HTERT RPE-1 (cell line): ENCODE measurements around the gene AKR1C2.
"Not testable (repeated sequence)": the region's sequence is repeated elsewhere in the genome, so short reads cannot be mapped to it uniquely, and the experiment has no call there.

ENCODE experiments used
- in situ Hi-C: fragments of 300-500 bp; cut with MboI; formaldehyde crosslinking; loops from 4 replicates; pipeline ENCODE4 v1.14.3; 2020; ENCODE audit warnings: low sequenced_read_pairs

The AKR1C2 gene

GRCh38 chr10:5003127-5004029 lies at the start of gene AKR1C2:
TSS of gene AKR1C2 (minus strand) at chr10:5003857. CDS start at chr10:5003835, 22 bp downstream.
- in situ Hi-C loops, result not testable (repeated sequence)

GRCh38 chr10:5052951-5053500 lies 49.4 kb upstream of the AKR1C2 start:
- in situ Hi-C loops, result not testable (repeated sequence)

GRCh38 chr10:5047912-5048628 lies 44.4 kb upstream of the AKR1C2 start:
- in situ Hi-C loops, result no loop called here

- in situ Hi-C loops, result not testable (repeated sequence)
Measured at GRCh38 chr10:5047055-5047454, 43.4 kb upstream of the AKR1C2 start.

GRCh38 chr10:5046410-5046809 lies 42.8 kb upstream of the AKR1C2 start:
- in situ Hi-C loops, result no loop called here

GRCh38 chr10:5045095-5045494 lies 41.4 kb upstream of the AKR1C2 start:
- in situ Hi-C loops, result no loop called here

GRCh38 chr10:5043716-5044115 lies 40.1 kb upstream of the AKR1C2 start:
- in situ Hi-C loops, result no loop called here

GRCh38 chr10:5042922-5043321 lies 39.3 kb upstream of the AKR1C2 start:
- in situ Hi-C loops, result no loop called here

GRCh38 chr10:5041471-5042023 lies 37.9 kb upstream of the AKR1C2 start:
- in situ Hi-C loops, result no loop called here

- in situ Hi-C loops, result no loop called here
Measured at GRCh38 chr10:5040781-5041470, 37.3 kb upstream of the AKR1C2 start.

- in situ Hi-C loops, result no loop called here
Measured at GRCh38 chr10:5040010-5040673, 36.5 kb upstream of the AKR1C2 start.

- in situ Hi-C loops, result no loop called here
Measured at GRCh38 chr10:5038733-5039132, 35.1 kb upstream of the AKR1C2 start.

GRCh38 chr10:5038101-5038500 lies 34.4 kb upstream of the AKR1C2 start:
- in situ Hi-C loops, result no loop called here

GRCh38 chr10:5036511-5036910 lies 32.9 kb upstream of the AKR1C2 start:
- in situ Hi-C loops, result no loop called here

- in situ Hi-C loops, result no loop called here
Measured at GRCh38 chr10:5035356-5035755, 31.7 kb upstream of the AKR1C2 start.

- in situ Hi-C loops, result no loop called here
Measured at GRCh38 chr10:5034588-5034987, 30.9 kb upstream of the AKR1C2 start.

- in situ Hi-C loops, result no loop called here
Measured at GRCh38 chr10:5033061-5033778, 29.6 kb upstream of the AKR1C2 start.

GRCh38 chr10:5032444-5032843 lies 28.8 kb upstream of the AKR1C2 start:
- in situ Hi-C loops, result not testable (repeated sequence)

- in situ Hi-C loops, result not testable (repeated sequence)
Measured at GRCh38 chr10:5031588-5031987, 27.9 kb upstream of the AKR1C2 start.

- in situ Hi-C loops, result no loop called here
Measured at GRCh38 chr10:5030989-5031388, 27.3 kb upstream of the AKR1C2 start.
